Mammary microvascular endothelial cell (primary cell): ENCODE data around the gene LANCL1. TPM values are rescaled to one million over a fixed set of nuclear protein-coding genes. Genes with fewer than 3 reads are reported as not detected.

Source experiments
- total RNA-seq: library from RNA; depleted of rRNA; stranded (reverse); fragments of >200 nt; gene quantifications from 2 replicates; pipeline ENCODE4 v1.2.3, GENCODE V29; 2015

Gene LANCL1
- 20.4 and 24.2 TPM in 2 replicates for total RNA-seq

GRCh38 chr2:210476194-210477128 lies at the start of gene LANCL1:
Gene LANCL1, minus strand, starts transcription at chr2:210476759. Its CDS starts 363 bp downstream, at chr2:210476396.

Other genes with a start within 250 kb of the LANCL1 start
- gene MYL1, start 161.6 kb downstream of the LANCL1 start, total RNA-seq = not detected in 2 replicates
- gene CPS1, start 79.8 kb upstream of the LANCL1 start, total RNA-seq = 1.3 and 1.5 TPM in 2 replicates